Suprapubic skin (tissue), 4 donors: ENCODE results near the gene IDNK.

ENCODE experiments used
- CTCF ChIP-seq, 2 donors: fragments of 200-600 bp in 1 of 2; fragments of 450-650 bp in 1 of 2; sonication (generic) in 1 of 2; IDR thresholded peaks; one replicate each; pipeline ENCODE4 v1.5.1; 2016 to 2019; ENCODE audit warnings: antibody characterized with exemption in 2 of 2, mild to moderate bottlenecking in 1 of 2, moderate library complexity in 1 of 2
- EP300 ChIP-seq: sonication (generic); formaldehyde crosslinking; IDR thresholded peaks from one replicate; pipeline ENCODE4 v1.6.1; 2017; ENCODE audit warnings: antibody characterized with exemption
- POLR2AphosphoS5 ChIP-seq, 3 donors: sonication (generic); formaldehyde crosslinking; IDR thresholded peaks; one replicate each; pipeline ENCODE4 v1.6.1; 2017; ENCODE audit warnings: antibody characterized with exemption in 3 of 3

- TF ChIP-seq EP300: no peak
- no peak for TF ChIP-seq CTCF (IDR thresholded peaks at IDR 0.05)
- no peak for TF ChIP-seq POLR2AphosphoS5 (IDR thresholded peaks at IDR 0.05)
Measured at GRCh38 chr9:83623679-83624076, 735 bp downstream of the IDNK start.
